Measurements from ENCODE around the gene DDC.

GRCh38 chr7:50564640-50565558 is at the start of gene DDC:
- TF ChIP-seq CTCF (IDR thresholded peaks at IDR 0.05 in 2 of 3, conservative IDR thresholded peaks at IDR 0.05 in 1 of 3; ENCODE audit: borderline replicate concordance in 1 of 3, insufficient read depth in 1 of 3, low read depth in 2 of 3, low read length in 2 of 3) (no peak), POLR2AphosphoS5 (IDR thresholded peaks at IDR 0.05; ENCODE audit: low read depth, low read length) (no peak), POLR2A (IDR thresholded peaks at IDR 0.05; ENCODE audit: borderline replicate concordance, extremely low read depth, insufficient read depth, insufficient read length) (no peak), SIN3A (IDR thresholded peaks at IDR 0.05; ENCODE audit: low read depth) (no peak), EGR1 (IDR thresholded peaks at IDR 0.05; ENCODE audit: low read depth) (no peak), CEBPB (IDR thresholded peaks at IDR 0.05; ENCODE audit: low read depth) (no peak), CBX3 (IDR thresholded peaks at IDR 0.05; ENCODE audit: low read depth) (no peak), REST (IDR thresholded peaks at IDR 0.05; ENCODE audit: low read depth) (no peak), EZH2 (IDR thresholded peaks at IDR 0.05) (no peak), ZFX (IDR thresholded peaks at IDR 0.05) (no peak), ZNF274 (IDR thresholded peaks at IDR 0.05; ENCODE audit: low read depth, low read length) (no peak)

All from HCT116 (cell line).